H1 (cell line): ENCODE results near the gene IFT74. TPM values are rescaled to one million over a fixed set of nuclear protein-coding genes. Genes with fewer than 3 reads are reported as not detected.

Source experiments
- CTCF ChIA-PET: fragments of 300-600 bp; sonication (Branson Sonifier 250); formaldehyde crosslinking; loops from one replicate; lab custom pipeline; 2021; ENCODE audit not compliant: partially characterized antibody; lab: Charles Lee
- POLR2A ChIA-PET: fragments of 300-600 bp; sonication (Branson Sonifier 250); formaldehyde crosslinking; loops from one replicate; lab custom pipeline; 2021; ENCODE audit warnings: inconsistent platforms; ENCODE audit not compliant: partially characterized antibody; lab: Charles Lee
- DNase-seq, 2 experiments: peaks; one replicate each; pipeline versions ENCODE4 v3.0.0 to v3.0.0-alpha.2; 2010 to 2022; ENCODE audit warnings: low spot score in 2 of 2, low read depth in 1 of 2, mixed read lengths in 1 of 2
- FAIRE-seq: peaks from 2 replicates; lab custom pipeline; 2011; peaks lifted over from hg19 to GRCh38; lab: Jason Lieb, UNC
- H2AFZ ChIP-seq: 2 replicates; pipeline ENCODE4 v1.8.1; 2012; ENCODE audit warnings: low read length, inconsistent platforms
- H2AK5ac ChIP-seq: 2 replicates; pipeline ENCODE4 v1.6.1; 2013; ENCODE audit warnings: low read depth, low read length
- H2BK120ac ChIP-seq: replicated peaks from 2 replicates; pipeline ENCODE3; 2013; ENCODE audit warnings: low read depth, low read length, inconsistent platforms
- H2BK12ac ChIP-seq: 2 replicates; pipeline ENCODE4 v1.6.1; 2013; ENCODE audit warnings: low read depth, low read length
- H2BK15ac ChIP-seq: 2 replicates; pipeline ENCODE4 v1.6.1; 2013; ENCODE audit warnings: low read length
- H2BK20ac ChIP-seq: 2 replicates; pipeline ENCODE4 v1.6.1; 2013; ENCODE audit warnings: low read length
- H2BK5ac ChIP-seq: 2 replicates; pipeline ENCODE4 v1.6.1; 2013; ENCODE audit warnings: low read depth, low read length
- H3K14ac ChIP-seq: 2 replicates; pipeline ENCODE4 v1.6.1; 2013; ENCODE audit warnings: inconsistent platforms; ENCODE audit not compliant: insufficient read length
- H3K18ac ChIP-seq: 2 replicates; pipeline ENCODE4 v1.6.1; 2013; ENCODE audit warnings: low read length; ENCODE audit errors: extremely low read depth
- H3K23ac ChIP-seq: 2 replicates; pipeline ENCODE4 v1.6.1; 2013; ENCODE audit warnings: inconsistent platforms; ENCODE audit not compliant: insufficient read length
- H3K23me2 ChIP-seq: 2 replicates; pipeline ENCODE4 v1.6.1; 2013; ENCODE audit warnings: low read depth, low read length
- H3K27ac ChIP-seq: 2 replicates; pipeline ENCODE4 v1.6.1; 2011; ENCODE audit warnings: low read depth, low read length, inconsistent platforms
- H3K27me3 ChIP-seq, 4 experiments: replicated peaks in 1 of 4; 1 replicate in 1 of 4; 2 replicates in 3 of 4; pipeline versions ENCODE4 v1.6.1 to v1.8.1; 2011 to 2013; ENCODE audit warnings: low read length in 3 of 4, mild to moderate bottlenecking in 3 of 4, inconsistent platforms in 2 of 4, mixed read lengths in 2 of 4, moderate library complexity in 1 of 4; ENCODE audit not compliant: control insufficient read depth in 3 of 4, insufficient read depth in 3 of 4; ENCODE audit errors: extremely low read depth in 1 of 4
- H3K36me3 ChIP-seq, 4 experiments: 2 replicates each; pipeline versions ENCODE4 v1.6.1 to v1.8.1; 2011 to 2013; ENCODE audit warnings: mild to moderate bottlenecking in 4 of 4, low read length in 3 of 4, moderate library complexity in 2 of 4, control low read depth in 1 of 4, inconsistent platforms in 1 of 4; ENCODE audit not compliant: insufficient read depth in 4 of 4, control insufficient read depth in 2 of 4
- H3K4ac ChIP-seq: replicated peaks from 2 replicates; pipeline ENCODE3; 2013; ENCODE audit warnings: low read length, low read depth, mixed read lengths, inconsistent platforms; ENCODE audit not compliant: insufficient read length
- H3K4me1 ChIP-seq, 4 experiments: replicated peaks in 1 of 4; 1 replicate in 1 of 4; 2 replicates in 3 of 4; pipeline versions ENCODE4 v1.6.1 to v1.8.1; 2011 to 2013; ENCODE audit warnings: low read length in 3 of 4, inconsistent platforms in 2 of 4, mixed read lengths in 1 of 4; ENCODE audit not compliant: insufficient read depth in 4 of 4, control insufficient read depth in 3 of 4
- H3K4me2 ChIP-seq, 2 experiments: 2 replicates each; pipeline versions ENCODE4 v1.6.1 to v1.8.1; 2011 to 2013; ENCODE audit warnings: low read depth in 2 of 2, low read length in 2 of 2, control low read depth in 1 of 2, inconsistent platforms in 1 of 2, mild to moderate bottlenecking in 1 of 2; ENCODE audit not compliant: insufficient read depth in 1 of 2
- H3K4me3 ChIP-seq, 4 experiments: fragments of 200-600, 300-600 bp in 1 of 4; sonication (generic), shearing (Covaris generic), sonication (Bioruptor Twin) in 1 of 4; 2 replicates each; pipeline versions ENCODE4 v1.5.1 to v1.8.1; 2011 to 2016; ENCODE audit warnings: low read length in 4 of 4, low read depth in 3 of 4, control low read depth in 2 of 4, inconsistent platforms in 2 of 4, mild to moderate bottlenecking in 2 of 4, mixed read lengths in 1 of 4, moderate library complexity in 1 of 4; ENCODE audit not compliant: insufficient read depth in 2 of 4; ENCODE audit errors: extremely low read depth in 1 of 4
- H3K56ac ChIP-seq: replicated peaks from 2 replicates; pipeline ENCODE3; 2013; ENCODE audit warnings: low read depth, mild to moderate bottlenecking, mixed read lengths, low read length, inconsistent platforms; ENCODE audit not compliant: insufficient read length
- H3K79me1 ChIP-seq: 2 replicates; pipeline ENCODE4 v1.6.1; 2013; ENCODE audit warnings: low read depth, low read length, control low read depth
- H3K79me2 ChIP-seq, 2 experiments: 2 replicates each; pipeline versions ENCODE4 v1.6.1 to v1.8.1; 2012 to 2013; ENCODE audit warnings: low read length in 2 of 2, mild to moderate bottlenecking in 2 of 2, inconsistent platforms in 1 of 2; ENCODE audit not compliant: insufficient read depth in 2 of 2, control insufficient read depth in 1 of 2
- H3K9ac ChIP-seq, 4 experiments: replicated peaks in 1 of 4; 1 replicate in 1 of 4; 2 replicates in 3 of 4; pipeline versions ENCODE4 v1.6.1 to v1.8.1; 2011 to 2013; ENCODE audit warnings: low read depth in 3 of 4, low read length in 3 of 4, control low read depth in 2 of 4, mild to moderate bottlenecking in 2 of 4, moderate library complexity in 2 of 4, inconsistent platforms in 1 of 4; ENCODE audit errors: extremely low read depth in 1 of 4
- H3K9me3 ChIP-seq, 2 experiments: 2 replicates each; pipeline versions ENCODE4 v1.6.1 to v1.8.1; 2012 to 2013; ENCODE audit warnings: mild to moderate bottlenecking in 2 of 2, moderate library complexity in 2 of 2, control low read depth in 1 of 2, inconsistent platforms in 1 of 2, low read depth in 1 of 2, low read length in 1 of 2, mixed read lengths in 1 of 2; ENCODE audit not compliant: insufficient read depth in 2 of 2
- H4K20me1 ChIP-seq, 2 experiments: replicated peaks in 1 of 2; 2 replicates each; pipeline versions ENCODE3 to v1.8.1; 2011 to 2013; ENCODE audit warnings: inconsistent platforms in 2 of 2, low read length in 2 of 2, mild to moderate bottlenecking in 1 of 2; ENCODE audit not compliant: insufficient read depth in 2 of 2, control insufficient read depth in 1 of 2
- H4K5ac ChIP-seq: 2 replicates; pipeline ENCODE4 v1.6.1; 2013; ENCODE audit warnings: low read length, low read depth, mixed read lengths, inconsistent platforms; ENCODE audit not compliant: insufficient read length
- H4K8ac ChIP-seq: 2 replicates; pipeline ENCODE4 v1.8.0; 2013; ENCODE audit warnings: mild to moderate bottlenecking, moderate library complexity, low read length, inconsistent platforms; ENCODE audit not compliant: insufficient read depth; ENCODE audit errors: extremely low read depth
- H4K91ac ChIP-seq: replicated peaks from 2 replicates; pipeline ENCODE3; 2013; ENCODE audit warnings: low read length, mixed read lengths, inconsistent platforms; ENCODE audit not compliant: insufficient read length
- JUN ChIP-seq: IDR thresholded peaks from 2 replicates; pipeline ENCODE4 v1.6.1; 2011; ENCODE audit warnings: low read depth, mild to moderate bottlenecking, improper control_type of control experiment, low read length
- KDM4A ChIP-seq: IDR thresholded peaks from one replicate; pipeline ENCODE4 v1.7.1; 2012; ENCODE audit warnings: low read depth, mild to moderate bottlenecking, moderate library complexity, low read length, inconsistent platforms; ENCODE audit not compliant: severe bottlenecking
- POU5F1 ChIP-seq: IDR thresholded peaks from 2 replicates; pipeline ENCODE4 v1.6.1; 2011; ENCODE audit warnings: low read depth, mild to moderate bottlenecking, low read length, moderate library complexity
- SIN3A ChIP-seq, 2 experiments: IDR thresholded peaks in 1 of 2; conservative IDR thresholded peaks in 1 of 2; 2 replicates each; pipeline ENCODE4 v1.6.1; 2011 to 2012; ENCODE audit warnings: low read length in 2 of 2, improper control_type of control experiment in 1 of 2, low read depth in 1 of 2, mild to moderate bottlenecking in 1 of 2
- TAF7 ChIP-seq: optimal IDR thresholded peaks from 2 replicates; pipeline ENCODE3; 2011; ENCODE audit warnings: low read depth, mild to moderate bottlenecking, inconsistent platforms, low read length, moderate library complexity, borderline replicate concordance
- WGBS, 2 experiments: shearing (Covaris generic) in 1 of 2; methylation state at CpG; one replicate each; pipeline versions ENCODE4 v1.1.6 to v1.1.7; 2013 to 2015; ENCODE audit warnings: low lambda C conversion rate in 2 of 2, mixed read lengths in 2 of 2, inconsistent platforms in 1 of 2, low coverage in 1 of 2, missing lambda C conversion rate in 1 of 2; ENCODE audit not compliant: insufficient replicate concordance in 2 of 2, insufficient coverage in 1 of 2, insufficient read length in 1 of 2; ENCODE audit errors: extremely low coverage in 1 of 2, missing lambda C conversion rate in 1 of 2; 5-methylcytosine and 5-hydroxymethylcytosine counted together
- polyA plus RNA-seq, 7 experiments: library from polyadenylated mRNA; depleted of rRNA in 3 of 7; stranded (reverse) in 5 of 7; unstranded in 2 of 7; fragments of >200 nt in 5 of 7; fragments of 200-250 nt in 2 of 7; gene quantifications; 1 replicate in 5 of 7; 2 replicates in 1 of 7; 4 replicates in 1 of 7; pipeline versions ENCODE4 v1.2.1 to v1.2.3, GENCODE V29; 2011 to 2013; ENCODE audit warnings: missing spikeins in 2 of 7, mixed read lengths in 2 of 7
- total RNA-seq: library from RNA; stranded (reverse); fragmentation: NEBNext Ultra II Directional; extraction: Animal tissue kit (Norgen Biotek cat#: 25700); gene quantifications from 2 replicates; pipeline ENCODE4 v1.2.1, GENCODE V29; 2021
- TF ChIP-seq, protein P1 (sequence below): IDR thresholded peaks from 2 replicates; pipeline ENCODE4 v1.6.1; 2011; ENCODE audit warnings: low read length, improper control_type of control experiment
- TF ChIP-seq, protein P2 (sequence below), 3 experiments: IDR thresholded peaks; 1 replicate in 2 of 3; 2 replicates in 1 of 3; pipeline versions ENCODE4 v1.5.1 to v1.6.1; 2011; ENCODE audit warnings: low read length in 3 of 3, mild to moderate bottlenecking in 3 of 3, inconsistent platforms in 2 of 3, low read depth in 1 of 3, moderate library complexity in 1 of 3; ENCODE audit not compliant: insufficient read depth in 1 of 3; ENCODE audit errors: control extremely low read depth in 1 of 3

Gene IFT74
- total and polyA plus RNA-seq, 2 of the 8 experiments (the other 6 are each of a cell fraction or from before 2014, with no cell fraction given) = 4.4 to 17.8 TPM

DNA sequence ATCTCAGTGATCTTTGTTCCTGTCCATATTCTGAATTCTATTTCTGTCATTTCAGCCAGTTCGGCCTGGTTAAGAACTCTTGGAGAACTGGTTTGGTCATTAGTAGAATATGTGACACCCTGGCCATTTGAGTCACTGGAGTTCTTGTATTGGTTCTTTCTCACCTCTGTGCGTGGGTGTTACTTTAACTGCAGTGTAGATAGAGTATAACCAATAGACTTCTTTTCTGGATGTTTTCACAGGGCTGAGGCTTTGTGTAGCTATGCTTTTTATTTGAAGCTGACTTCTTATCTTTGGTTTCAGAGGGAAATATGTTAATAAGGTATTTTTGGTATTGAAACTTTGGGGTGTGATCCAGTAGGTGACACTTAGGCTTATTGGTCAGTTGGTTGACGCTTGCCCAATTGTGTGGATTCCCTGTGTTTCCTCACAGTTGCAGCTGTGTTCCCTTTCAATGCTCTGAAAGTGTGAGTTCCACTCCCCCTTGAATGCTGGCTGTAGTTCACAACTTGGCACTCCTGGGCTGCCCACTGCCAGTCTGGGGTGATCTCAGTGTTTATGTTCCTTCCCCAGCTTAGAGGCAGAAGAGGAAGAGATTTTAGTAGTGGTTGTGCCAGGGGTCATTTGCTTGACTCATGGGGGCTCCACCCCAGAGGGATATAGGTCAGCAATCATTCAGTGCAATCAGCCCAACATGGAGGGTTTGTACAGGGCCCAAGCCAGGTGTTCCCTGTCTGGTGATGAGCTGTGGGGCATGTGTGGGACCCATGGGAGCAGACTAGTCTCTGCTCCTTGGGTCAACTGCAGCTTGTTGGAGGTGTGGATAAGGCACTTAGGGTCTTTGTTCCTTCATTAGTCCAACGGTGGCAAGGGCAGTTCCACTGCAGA lies 117.9 kb downstream of the IFT74 start:
- whole genome bisulfite sequencing, 2 experiments = 87% methylated on average over 4 of the region's 4 CpGs; no CpG with 5 or more reads in 1 of the 2 experiments
- Histone ChIP-seq H2BK5ac (no peak overlapping the region), H3K9me3 (no peaks in the 10 kb centered on the region), H2BK15ac (no peak overlapping the region), H3K18ac (no peak overlapping the region), H3K4me1 (no peaks in the 10 kb centered on the region), H3K4me3 (no peak overlapping the region), H3K27ac (no peak overlapping the region), H2BK120ac (no peak overlapping the region), H2AK5ac (no peak overlapping the region), H2BK20ac (no peak overlapping the region), H3K36me3 (no peaks in the 10 kb centered on the region), H3K56ac (no peak overlapping the region), H3K79me2 (no peaks in the 10 kb centered on the region), H3K23ac (no peak overlapping the region), H3K14ac (no peak overlapping the region), H4K20me1 (no peaks in the 10 kb centered on the region), H3K4me2 (no peak overlapping the region), H4K91ac (no peak overlapping the region), H3K79me1 (no peaks in the 10 kb centered on the region), H3K9ac (no peak overlapping the region), H3K23me2 (no peaks in the 10 kb centered on the region), H4K8ac (no peak overlapping the region), H2BK12ac (no peak overlapping the region), H2AFZ (no peak overlapping the region), H4K5ac (no peak overlapping the region), H3K4ac (no peak overlapping the region), H3K27me3 (no peaks in the 10 kb centered on the region)
- no peak for FAIRE-seq
- no peak for DNase-seq
- POLR2A ChIA-PET = interaction anchor here (0.8 kb wide), 1 partner anchor 11 kb away, joined by 3 read pairs; no protein-coding TSS in a partner anchor
- CTCF ChIA-PET = interaction anchor here (0.7 to 0.9 kb wide), 2 partner anchors 146 to 331 kb away, joined by 3 read pairs; no protein-coding TSS in a partner anchor
- TF ChIP-seq TAF7 (no peak), KDM4A (no peak), SIN3A (conservative IDR thresholded peaks at IDR 0.05 in 1 of 2, IDR thresholded peaks at IDR 0.05 in 1 of 2; ENCODE audit: low read depth in 1 of 2, low read length in 2 of 2) (no peak), POU5F1 (no peak), JUN (no peak)
- TF ChIP-seq, protein P1, sequence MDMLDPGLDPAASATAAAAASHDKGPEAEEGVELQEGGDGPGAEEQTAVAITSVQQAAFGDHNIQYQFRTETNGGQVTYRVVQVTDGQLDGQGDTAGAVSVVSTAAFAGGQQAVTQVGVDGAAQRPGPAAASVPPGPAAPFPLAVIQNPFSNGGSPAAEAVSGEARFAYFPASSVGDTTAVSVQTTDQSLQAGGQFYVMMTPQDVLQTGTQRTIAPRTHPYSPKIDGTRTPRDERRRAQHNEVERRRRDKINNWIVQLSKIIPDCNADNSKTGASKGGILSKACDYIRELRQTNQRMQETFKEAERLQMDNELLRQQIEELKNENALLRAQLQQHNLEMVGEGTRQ = no peak
- TF ChIP-seq, protein P2, sequence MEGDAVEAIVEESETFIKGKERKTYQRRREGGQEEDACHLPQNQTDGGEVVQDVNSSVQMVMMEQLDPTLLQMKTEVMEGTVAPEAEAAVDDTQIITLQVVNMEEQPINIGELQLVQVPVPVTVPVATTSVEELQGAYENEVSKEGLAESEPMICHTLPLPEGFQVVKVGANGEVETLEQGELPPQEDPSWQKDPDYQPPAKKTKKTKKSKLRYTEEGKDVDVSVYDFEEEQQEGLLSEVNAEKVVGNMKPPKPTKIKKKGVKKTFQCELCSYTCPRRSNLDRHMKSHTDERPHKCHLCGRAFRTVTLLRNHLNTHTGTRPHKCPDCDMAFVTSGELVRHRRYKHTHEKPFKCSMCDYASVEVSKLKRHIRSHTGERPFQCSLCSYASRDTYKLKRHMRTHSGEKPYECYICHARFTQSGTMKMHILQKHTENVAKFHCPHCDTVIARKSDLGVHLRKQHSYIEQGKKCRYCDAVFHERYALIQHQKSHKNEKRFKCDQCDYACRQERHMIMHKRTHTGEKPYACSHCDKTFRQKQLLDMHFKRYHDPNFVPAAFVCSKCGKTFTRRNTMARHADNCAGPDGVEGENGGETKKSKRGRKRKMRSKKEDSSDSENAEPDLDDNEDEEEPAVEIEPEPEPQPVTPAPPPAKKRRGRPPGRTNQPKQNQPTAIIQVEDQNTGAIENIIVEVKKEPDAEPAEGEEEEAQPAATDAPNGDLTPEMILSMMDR (IDR thresholded peaks at IDR 0.05; ENCODE audit: control extremely low read depth in 1 of 3, insufficient read depth in 1 of 3, low read depth in 1 of 3, low read length in 3 of 3) = no peak
